ENCODE data around the gene SV2B.

GRCh38 chr15:91244919-91245318, 144.9 kb downstream of the SV2B start:
- TF ChIP-seq, protein P1, sequence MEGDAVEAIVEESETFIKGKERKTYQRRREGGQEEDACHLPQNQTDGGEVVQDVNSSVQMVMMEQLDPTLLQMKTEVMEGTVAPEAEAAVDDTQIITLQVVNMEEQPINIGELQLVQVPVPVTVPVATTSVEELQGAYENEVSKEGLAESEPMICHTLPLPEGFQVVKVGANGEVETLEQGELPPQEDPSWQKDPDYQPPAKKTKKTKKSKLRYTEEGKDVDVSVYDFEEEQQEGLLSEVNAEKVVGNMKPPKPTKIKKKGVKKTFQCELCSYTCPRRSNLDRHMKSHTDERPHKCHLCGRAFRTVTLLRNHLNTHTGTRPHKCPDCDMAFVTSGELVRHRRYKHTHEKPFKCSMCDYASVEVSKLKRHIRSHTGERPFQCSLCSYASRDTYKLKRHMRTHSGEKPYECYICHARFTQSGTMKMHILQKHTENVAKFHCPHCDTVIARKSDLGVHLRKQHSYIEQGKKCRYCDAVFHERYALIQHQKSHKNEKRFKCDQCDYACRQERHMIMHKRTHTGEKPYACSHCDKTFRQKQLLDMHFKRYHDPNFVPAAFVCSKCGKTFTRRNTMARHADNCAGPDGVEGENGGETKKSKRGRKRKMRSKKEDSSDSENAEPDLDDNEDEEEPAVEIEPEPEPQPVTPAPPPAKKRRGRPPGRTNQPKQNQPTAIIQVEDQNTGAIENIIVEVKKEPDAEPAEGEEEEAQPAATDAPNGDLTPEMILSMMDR (conservative IDR thresholded peaks at IDR 0.05; ENCODE audit: low read depth, low read length): no peak
- no peak for TF ChIP-seq EZH2phosphoT487 (IDR thresholded peaks at IDR 0.05; ENCODE audit: borderline replicate concordance, low read length)
